Naive thymus-derived CD8-positive, alpha-beta T cell (primary cell): ENCODE results near the gene SMYD3. TPM values are rescaled to one million over a fixed set of nuclear protein-coding genes. Genes with fewer than 3 reads are reported as not detected.
A peak's percentile ranks its signal among the peaks of the same experiment; 100 is the strongest.
"Not testable (repeated sequence)": the region's sequence is repeated elsewhere in the genome, so short reads cannot be mapped to it uniquely, and the experiment has no call there.

Experiments used
- ATAC-seq, 2 donors: fragments of 150-1000 bp; cut with Tn5 transposase in 1 of 2; sonication (Bioruptor Pico), chemical (Tn5 transposase) in 1 of 2; 1 replicate in 1 of 2; 2 replicates in 1 of 2; pipeline ENCODE4 v1.10.0; 2021; ENCODE audit warnings: mild to moderate bottlenecking in 2 of 2, moderate library complexity in 2 of 2
- POLR2A ChIA-PET: fragments of 350-600 bp; sonication (Branson Sonifier 250); formaldehyde crosslinking; loops from one replicate; lab custom pipeline; 2021; ENCODE audit warnings: antibody characterized with exemption; lab: Charles Lee
- DNase-seq, 10 donors: peaks; one replicate each; pipeline versions ENCODE4 v3.0.0 to v3.0.0-alpha.2; 2020 to 2022
- H3K27ac Mint-ChIP-seq, 10 donors: one replicate each; pipeline ENCODE4 v1.8.0; 2020 to 2022; ENCODE audit warnings: mild to moderate bottlenecking in 10 of 10, mixed read lengths in 10 of 10, moderate library complexity in 4 of 10, inconsistent platforms in 1 of 10
- H3K27me3 Mint-ChIP-seq, 5 donors: one replicate each; pipeline ENCODE4 v1.8.0; 2021 to 2022; ENCODE audit warnings: mixed read lengths in 5 of 5
- H3K36me3 Mint-ChIP-seq, 3 donors: one replicate each; pipeline ENCODE4 v1.8.0; 2020 to 2022; ENCODE audit warnings: mixed read lengths in 3 of 3, mild to moderate bottlenecking in 2 of 3, inconsistent platforms in 1 of 3
- H3K4me1 Mint-ChIP-seq, 4 donors: one replicate each; pipeline ENCODE4 v1.8.0; 2021 to 2022; ENCODE audit warnings: mixed read lengths in 4 of 4
- H3K4me3 Mint-ChIP-seq, 10 donors: one replicate each; pipeline ENCODE4 v1.8.0; 2020 to 2022; ENCODE audit warnings: mild to moderate bottlenecking in 10 of 10, mixed read lengths in 10 of 10, moderate library complexity in 6 of 10, inconsistent platforms in 1 of 10
- H3K9me3 Mint-ChIP-seq, 9 donors: one replicate each; pipeline ENCODE4 v1.8.0; 2020 to 2022; ENCODE audit warnings: mixed read lengths in 9 of 9, mild to moderate bottlenecking in 3 of 9, inconsistent platforms in 1 of 9, moderate library complexity in 1 of 9
- polyA plus RNA-seq, 3 donors: library from polyadenylated mRNA; unstranded; fragments of 300-500 nt; fragmentation: Illumina TruSeq; gene quantifications; one replicate each; pipeline ENCODE4 v1.2.3, GENCODE V29; 2021
- total RNA-seq, 8 experiments: library from RNA in 2 of 8; stranded (reverse) in 2 of 8; gene quantifications; one replicate each; pipeline ENCODE4 v1.2.3 and lab custom pipeline; 2021 to 2026

Gene SMYD3
- total and polyA plus RNA-seq, 5 experiments from 2014 or later = 19.1 to 42.1 (median 36.5) TPM

- no peak for DNase-seq
- H3K27ac Mint-ChIP-seq = no peak overlapping the region
- no peak for ATAC-seq
- POLR2A ChIA-PET = no interaction called here
- H3K4me1 Mint-ChIP-seq = peaks cover 0 to 10% (median 7%) of the 10 kb centered on the region in 4 donors
- H3K36me3 Mint-ChIP-seq = peaks cover 31 to 67% (median 46%) of the 10 kb centered on the region in 3 donors
- H3K27me3 Mint-ChIP-seq = no peaks in the 10 kb centered on the region
- peaks cover 18 to 49% (median 37%) of the 10 kb centered on the region in 9 donors for H3K9me3 Mint-ChIP-seq
- H3K4me3 Mint-ChIP-seq = no peak overlapping the region
These were observed 151.5 kb downstream of the SMYD3 start for GRCh38 chr1:246355411-246356230.

- H3K27me3 Mint-ChIP-seq = no peaks in the 10 kb centered on the region
- H3K4me1 Mint-ChIP-seq = peaks cover 0 to 11% (median 5%) of the 10 kb centered on the region in 4 donors
- no peak for DNase-seq
- H3K4me3 Mint-ChIP-seq = no peak overlapping the region
- no peak for ATAC-seq
- H3K36me3 Mint-ChIP-seq = peaks cover 45 to 60% (median 54%) of the 10 kb centered on the region in 3 donors
- POLR2A ChIA-PET = no interaction called here
- H3K27ac Mint-ChIP-seq = no peak overlapping the region
- peaks cover 0 to 11% (median 8%) of the 10 kb centered on the region in 9 donors for H3K9me3 Mint-ChIP-seq
These were observed 155.4 kb downstream of the SMYD3 start for GRCh38 chr1:246351721-246352120.

GRCh38 chr1:246350745-246351144 lies 156.3 kb downstream of the SMYD3 start:
- no peak for DNase-seq
- POLR2A ChIA-PET = no interaction called here
- no peak for ATAC-seq
- Mint-ChIP-seq H3K9me3 (peaks cover 0 to 11% (median 4%) of the 10 kb centered on the region in 9 donors), H3K4me1 (peaks cover 0 to 6% (median 2%) of the 10 kb centered on the region in 4 donors), H3K4me3 (no peak overlapping the region), H3K27ac (no peak overlapping the region), H3K27me3 (no peaks in the 10 kb centered on the region), H3K36me3 (peaks cover 46 to 64% (median 61%) of the 10 kb centered on the region in 3 donors)

- H3K27ac Mint-ChIP-seq = no peak overlapping the region
- DNase-seq = no peak
- peaks cover 0 to 36% (median 13%) of the 10 kb centered on the region in 9 donors for H3K9me3 Mint-ChIP-seq
- H3K4me1 Mint-ChIP-seq = peaks cover 0 to 12% (median 5%) of the 10 kb centered on the region in 4 donors
- H3K36me3 Mint-ChIP-seq = peaks cover 30 to 53% (median 44%) of the 10 kb centered on the region in 3 donors
- H3K27me3 Mint-ChIP-seq = no peaks in the 10 kb centered on the region
- H3K4me3 Mint-ChIP-seq = no peak overlapping the region
- no peak for ATAC-seq
- POLR2A ChIA-PET = no interaction called here
These were observed 163.1 kb downstream of the SMYD3 start for GRCh38 chr1:246343937-246344336.

- Mint-ChIP-seq H3K27ac (no peak overlapping the region), H3K4me3 (no peak overlapping the region), H3K9me3 (peaks cover 0 to 36% (median 13%) of the 10 kb centered on the region in 9 donors), H3K27me3 (no peaks in the 10 kb centered on the region), H3K36me3 (peaks cover 23 to 54% (median 39%) of the 10 kb centered on the region in 3 donors), H3K4me1 (peaks cover 0 to 12% (median 5%) of the 10 kb centered on the region in 4 donors)
- no peak for ATAC-seq
- DNase-seq = no peak
- POLR2A ChIA-PET = no interaction called here
These were observed 163.8 kb downstream of the SMYD3 start for GRCh38 chr1:246343251-246343650.

- H3K4me1 Mint-ChIP-seq = peaks cover 0 to 6% (median 4%) of the 10 kb centered on the region in 4 donors
- H3K36me3 Mint-ChIP-seq = peaks cover 4 to 37% (median 33%) of the 10 kb centered on the region in 3 donors
- peaks cover 0 to 12% (median 2%) of the 10 kb centered on the region in 9 donors for H3K9me3 Mint-ChIP-seq
- POLR2A ChIA-PET = no interaction called here
- H3K27me3 Mint-ChIP-seq = no peaks in the 10 kb centered on the region
- H3K27ac Mint-ChIP-seq = no peak overlapping the region
- ATAC-seq = no peak
- no peak for DNase-seq
- H3K4me3 Mint-ChIP-seq = no peak overlapping the region
These were observed 168.5 kb downstream of the SMYD3 start for GRCh38 chr1:246338546-246338945.

- peaks cover 8 to 39% (median 35%) of the 10 kb centered on the region in 3 donors for H3K36me3 Mint-ChIP-seq
These were observed 169.0 kb downstream of the SMYD3 start for GRCh38 chr1:246338098-246338497.

GRCh38 chr1:246335151-246335550 lies 171.9 kb downstream of the SMYD3 start:
- Mint-ChIP-seq H3K27ac (no peak overlapping the region), H3K36me3 (peaks cover 33 to 64% (median 57%) of the 10 kb centered on the region in 3 donors), H3K9me3 (peaks cover 0 to 23% (median 8%) of the 10 kb centered on the region in 9 donors), H3K4me3 (no peak overlapping the region), H3K4me1 (peaks cover 0 to 3% (median 1%) of the 10 kb centered on the region in 4 donors), H3K27me3 (no peaks in the 10 kb centered on the region)
- DNase-seq = no peak
- no peak for ATAC-seq
- POLR2A ChIA-PET = no interaction called here

More at GRCh38 chr1:246338098-246338497, 169.0 kb downstream of the SMYD3 start:
- no peak overlapping the region for H3K4me3 Mint-ChIP-seq
- POLR2A ChIA-PET = no interaction called here
- DNase-seq (no peak), ATAC-seq (no peak)
- peaks cover 0 to 8% (median 3%) of the 10 kb centered on the region in 9 donors for H3K9me3 Mint-ChIP-seq
- H3K27me3 Mint-ChIP-seq = no peaks in the 10 kb centered on the region
- H3K27ac Mint-ChIP-seq = no peak overlapping the region
- H3K4me1 Mint-ChIP-seq = peaks cover 0 to 3% (median under 1%) of the 10 kb centered on the region in 4 donors

- Mint-ChIP-seq H3K9me3 (peaks cover 5 to 28% (median 12%) of the 10 kb centered on the region in 9 donors), H3K36me3 (peaks cover 40 to 69% (median 68%) of the 10 kb centered on the region in 3 donors), H3K4me3 (no peak overlapping the region), H3K27me3 (no peaks in the 10 kb centered on the region), H3K27ac (peak overlapping the region in 1 of 10 donors; percentile 33), H3K4me1 (peaks cover 0 to 6% (median 1%) of the 10 kb centered on the region in 4 donors)
- DNase-seq = no peak
- ATAC-seq = no peak
- POLR2A ChIA-PET = no interaction called here
These were observed 173.2 kb downstream of the SMYD3 start for GRCh38 chr1:246333855-246334254.

- peak overlapping the region in 1 of 10 donors; percentile 33 for H3K27ac Mint-ChIP-seq
- no peak for DNase-seq
- POLR2A ChIA-PET = no interaction called here
- H3K36me3 Mint-ChIP-seq = peaks cover 44 to 76% (median 73%) of the 10 kb centered on the region in 3 donors
- no peak for ATAC-seq
- H3K4me3 Mint-ChIP-seq = no peak overlapping the region
- H3K27me3 Mint-ChIP-seq = no peaks in the 10 kb centered on the region
- peaks cover 5 to 32% (median 12%) of the 10 kb centered on the region in 9 donors for H3K9me3 Mint-ChIP-seq
- peaks cover 0 to 6% (median 0%) of the 10 kb centered on the region in 4 donors for H3K4me1 Mint-ChIP-seq
These were observed 175.0 kb downstream of the SMYD3 start for GRCh38 chr1:246332078-246332477.

GRCh38 chr1:246329900-246330299 lies 177.2 kb downstream of the SMYD3 start:
- no peak for ATAC-seq
- H3K4me1 Mint-ChIP-seq = peaks cover 0 to 6% (median 0%) of the 10 kb centered on the region in 4 donors

GRCh38 chr1:246329292-246329691 lies 177.8 kb downstream of the SMYD3 start:
- Mint-ChIP-seq H3K27ac (peak overlapping the region in 1 of 10 donors; percentile 27), H3K36me3 (peaks cover 42 to 72% (median 67%) of the 10 kb centered on the region in 3 donors)

More at GRCh38 chr1:246329900-246330299, 177.2 kb downstream of the SMYD3 start:
- Mint-ChIP-seq H3K27ac (peak overlapping the region in 2 of 10 donors; percentile 19 to 27), H3K4me3 (peak overlapping the region in 1 of 10 donors; percentile 33), H3K9me3 (peaks cover 5 to 32% (median 12%) of the 10 kb centered on the region in 9 donors), H3K36me3 (peaks cover 44 to 74% (median 71%) of the 10 kb centered on the region in 3 donors), H3K27me3 (no peaks in the 10 kb centered on the region)
- DNase-seq = no peak
- POLR2A ChIA-PET = no interaction called here

GRCh38 chr1:246324711-246325110 lies 182.4 kb downstream of the SMYD3 start:
- no peak for ATAC-seq
- POLR2A ChIA-PET = no interaction called here
- H3K9me3 Mint-ChIP-seq = peaks cover 0 to 7% (median 1%) of the 10 kb centered on the region in 9 donors
- H3K4me1 Mint-ChIP-seq = peaks cover 0 to 2% (median 0%) of the 10 kb centered on the region in 4 donors
- no peaks in the 10 kb centered on the region for H3K27me3 Mint-ChIP-seq
- peaks cover 6 to 47% (median 47%) of the 10 kb centered on the region in 3 donors for H3K36me3 Mint-ChIP-seq
- DNase-seq = no peak
- H3K27ac Mint-ChIP-seq = no peak overlapping the region
- H3K4me3 Mint-ChIP-seq = no peak overlapping the region

More at GRCh38 chr1:246329292-246329691, 177.8 kb downstream of the SMYD3 start:
- H3K4me3 Mint-ChIP-seq, H3K4me1 Mint-ChIP-seq, DNase-seq, POLR2A ChIA-PET, ATAC-seq, H3K27me3 Mint-ChIP-seq: not testable (repeated sequence)
- peaks cover 5 to 30% (median 10%) of the 10 kb centered on the region in 9 donors for H3K9me3 Mint-ChIP-seq
